Measurements from ENCODE around the gene ACOXL.

Gene ACOXL

DNA sequence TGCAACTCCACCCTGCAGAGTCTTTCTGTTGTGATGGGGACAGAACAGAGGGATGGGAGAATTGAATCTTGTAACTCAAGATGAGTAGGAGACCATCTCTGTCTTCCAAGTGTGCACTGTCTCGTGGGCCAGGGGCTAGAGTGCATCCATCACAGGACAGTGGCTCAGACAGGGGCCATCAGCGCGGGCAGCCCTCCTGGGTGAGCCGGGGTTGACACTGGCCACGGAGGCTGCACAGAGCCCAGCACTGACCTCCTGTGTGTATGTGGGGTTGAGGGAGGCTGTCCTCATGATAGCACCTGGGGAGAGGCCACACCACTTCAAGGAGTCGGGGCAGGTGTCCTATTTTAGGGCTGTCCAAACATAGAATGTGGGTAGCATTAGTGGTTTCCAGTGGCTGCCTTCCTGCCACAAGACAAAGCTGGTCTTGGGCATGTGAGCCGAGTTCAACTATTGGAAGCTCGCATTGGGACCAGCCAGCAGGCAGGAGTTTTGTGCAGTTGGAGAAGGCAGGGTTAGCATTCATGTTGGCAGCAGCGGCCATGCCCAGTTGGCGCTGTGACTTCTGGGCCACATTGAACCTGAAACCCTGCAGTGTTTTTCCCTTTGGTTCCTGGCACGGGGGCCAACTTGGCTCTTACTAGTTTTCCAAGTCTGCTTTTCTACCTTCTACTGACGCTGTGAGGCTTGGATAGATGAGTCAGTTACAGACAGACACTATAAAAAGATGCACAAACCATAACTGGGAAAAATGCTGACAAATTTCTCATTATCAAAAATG lies 45.3 kb downstream of the ACOXL start:
- no peak overlapping the region for H3K9ac ChIP-seq
- H3K36me3 ChIP-seq = no peaks in the 10 kb centered on the region
- TF ChIP-seq Cebpa-rat (IDR thresholded peaks at IDR 0.05) = no peak
- no peaks in the 10 kb centered on the region for H3K9me3 ChIP-seq (replicated peaks in 1 of 11)
- no peak overlapping the region for H3K27ac ChIP-seq
- H4K20me1 ChIP-seq = no peaks in the 10 kb centered on the region
- H3K4me3 ChIP-seq = no peak overlapping the region
- H3K4me2 ChIP-seq = peak overlapping the region in 1 of 11 experiments; percentile 19; a peak in 1 of 22 replicates
- H3K27me3 ChIP-seq = no peaks in the 10 kb centered on the region
- H3K4me1 ChIP-seq = no peaks in the 10 kb centered on the region

- Histone ChIP-seq H3K4me3 (no peak overlapping the region), H3K4me2 (no peak overlapping the region), H3K4me1 (no peaks in the 10 kb centered on the region)
Observed at GRCh38 chr2:110780461-110780860, 48.1 kb downstream of the ACOXL start.

DNA sequence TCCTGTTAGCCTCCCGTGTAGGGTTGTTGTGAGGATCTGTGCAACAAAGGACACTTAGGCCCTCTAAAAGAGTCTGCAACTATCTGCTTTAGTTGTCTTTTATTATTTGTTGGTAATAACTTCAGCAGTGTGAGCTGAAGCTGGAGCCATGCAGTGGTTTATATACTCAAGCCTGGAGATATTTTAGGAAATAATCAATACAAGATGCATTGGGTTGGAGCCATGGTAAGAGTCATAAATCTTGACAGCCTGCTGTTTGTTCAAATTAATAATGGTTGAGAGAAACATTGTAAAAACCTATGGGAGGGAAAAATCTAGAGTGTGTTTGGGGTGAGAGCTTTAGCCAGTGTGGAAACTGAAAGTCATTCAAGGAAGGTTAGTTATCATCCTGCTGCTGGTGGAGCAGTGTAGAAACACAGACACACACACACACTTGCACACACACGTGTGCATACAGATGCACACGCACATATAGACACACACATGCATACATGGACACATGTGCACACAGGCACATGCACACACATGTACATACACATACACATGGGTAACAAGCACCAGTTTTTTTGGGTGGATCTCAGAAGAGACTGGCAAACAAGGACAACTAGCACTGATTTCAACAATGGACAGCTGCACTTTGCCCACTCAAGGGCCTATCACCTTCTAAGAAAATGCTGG lies 51.0 kb downstream of the ACOXL start:
- peaks cover 0 to 9% (median 0%) of the 10 kb centered on the region in 11 experiments; a peak in 2 of 22 replicates for H3K9me3 ChIP-seq (replicated peaks in 1 of 11)
- H4K20me1 ChIP-seq = no peaks in the 10 kb centered on the region
- no peak for TF ChIP-seq Cebpa-rat (IDR thresholded peaks at IDR 0.05)
- no peak overlapping the region for H3K27ac ChIP-seq
- H3K4me3 ChIP-seq = no peak overlapping the region
- no peaks in the 10 kb centered on the region for H3K27me3 ChIP-seq
- H3K4me1 ChIP-seq = no peaks in the 10 kb centered on the region
- H3K36me3 ChIP-seq = no peaks in the 10 kb centered on the region
- no peak overlapping the region for H3K4me2 ChIP-seq
- no peak overlapping the region for H3K9ac ChIP-seq

More at GRCh38 chr2:110780461-110780860, 48.1 kb downstream of the ACOXL start:
- Histone ChIP-seq H3K27ac (no peak overlapping the region), H3K27me3 (no peaks in the 10 kb centered on the region), H3K9ac (no peak overlapping the region), H3K9me3 (replicated peaks in 1 of 11) (peaks cover 0 to 3% (median 0%) of the 10 kb centered on the region in 11 experiments; a peak in 2 of 22 replicates), H3K36me3 (no peaks in the 10 kb centered on the region), H4K20me1 (no peaks in the 10 kb centered on the region)
- TF ChIP-seq Cebpa-rat (IDR thresholded peaks at IDR 0.05) = no peak

DNA sequence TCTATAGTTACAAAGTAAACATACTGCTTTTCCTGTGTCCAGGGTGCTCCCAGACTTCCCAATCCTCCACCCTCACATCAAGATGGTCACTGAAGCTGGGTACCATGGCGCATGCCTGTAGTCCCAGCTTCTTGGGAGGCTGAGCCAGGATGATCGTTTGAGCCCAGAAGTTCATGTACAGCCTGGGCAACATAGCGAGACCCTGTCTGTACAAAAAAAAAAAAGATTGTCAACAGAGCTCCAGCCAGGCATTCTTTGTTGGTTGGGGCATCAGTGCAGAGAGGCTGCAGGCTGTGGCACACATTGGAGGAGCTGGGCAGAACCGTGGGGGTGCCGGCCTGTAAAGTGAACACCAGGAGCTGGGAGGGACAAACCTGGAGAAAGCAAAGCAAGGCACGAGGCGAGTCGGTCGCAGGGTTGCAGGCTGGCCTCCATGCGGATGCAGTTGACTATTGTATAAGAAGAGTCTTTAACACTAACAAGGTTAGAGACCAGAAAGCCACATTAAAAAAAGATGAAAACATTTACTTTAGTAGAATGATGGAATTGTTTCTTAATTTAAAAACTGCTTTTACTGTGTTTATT lies 51.8 kb downstream of the ACOXL start:
- no peak for TF ChIP-seq Cebpa-rat (IDR thresholded peaks at IDR 0.05)
- Histone ChIP-seq H3K9ac (no peak overlapping the region), H4K20me1 (no peaks in the 10 kb centered on the region), H3K4me3 (no peak overlapping the region), H3K4me2 (no peak overlapping the region), H3K36me3 (no peaks in the 10 kb centered on the region), H3K27me3 (no peaks in the 10 kb centered on the region), H3K4me1 (no peaks in the 10 kb centered on the region), H3K27ac (no peak overlapping the region), H3K9me3 (replicated peaks in 1 of 11) (peaks cover 0 to 9% (median 0%) of the 10 kb centered on the region in 11 experiments; a peak in 2 of 22 replicates)

- no peak overlapping the region for H3K9ac ChIP-seq
- H3K9me3 ChIP-seq (replicated peaks in 1 of 11) = peaks cover 0 to 9% (median 0%) of the 10 kb centered on the region in 11 experiments; a peak in 2 of 22 replicates
- no peaks in the 10 kb centered on the region for H3K36me3 ChIP-seq
- no peak overlapping the region for H3K27ac ChIP-seq
- H3K4me2 ChIP-seq = no peak overlapping the region
- no peaks in the 10 kb centered on the region for H4K20me1 ChIP-seq
- H3K27me3 ChIP-seq = no peaks in the 10 kb centered on the region
- no peak overlapping the region for H3K4me3 ChIP-seq
- no peak for TF ChIP-seq Cebpa-rat (IDR thresholded peaks at IDR 0.05)
- H3K4me1 ChIP-seq = no peaks in the 10 kb centered on the region
Observed at GRCh38 chr2:110785439-110785838, 53.1 kb downstream of the ACOXL start.

DNA sequence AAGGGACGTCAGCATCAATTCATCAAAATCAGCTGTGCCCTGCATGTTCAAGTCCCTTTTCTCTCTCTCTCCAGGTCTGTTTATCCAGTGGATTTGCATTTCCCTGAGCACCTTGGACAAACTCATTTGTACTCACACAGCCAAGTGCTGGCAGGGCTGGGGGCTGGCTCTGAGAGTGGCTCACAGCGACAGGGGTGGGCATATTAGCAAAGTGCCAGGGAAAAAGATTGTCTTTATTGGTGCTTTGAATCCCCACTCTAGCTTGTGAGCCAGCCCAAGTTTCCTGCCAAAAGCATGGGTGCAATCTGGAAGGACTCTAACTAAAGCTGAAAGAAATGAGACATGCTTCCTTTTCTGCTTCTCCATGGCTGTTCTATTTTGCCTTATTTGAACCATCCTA lies 56.6 kb downstream of the ACOXL start:
- H3K4me2 ChIP-seq = no peak overlapping the region
- H4K20me1 ChIP-seq = no peaks in the 10 kb centered on the region
- peaks cover 0 to 9% (median 0%) of the 10 kb centered on the region in 11 experiments; a peak in 2 of 22 replicates for H3K9me3 ChIP-seq (replicated peaks in 1 of 11)
- no peak overlapping the region for H3K9ac ChIP-seq
- H3K4me1 ChIP-seq = no peaks in the 10 kb centered on the region
- no peaks in the 10 kb centered on the region for H3K36me3 ChIP-seq
- TF ChIP-seq Cebpa-rat (IDR thresholded peaks at IDR 0.05) = no peak
- H3K27me3 ChIP-seq = no peaks in the 10 kb centered on the region
- no peak overlapping the region for H3K4me3 ChIP-seq
- H3K27ac ChIP-seq = no peak overlapping the region

DNA sequence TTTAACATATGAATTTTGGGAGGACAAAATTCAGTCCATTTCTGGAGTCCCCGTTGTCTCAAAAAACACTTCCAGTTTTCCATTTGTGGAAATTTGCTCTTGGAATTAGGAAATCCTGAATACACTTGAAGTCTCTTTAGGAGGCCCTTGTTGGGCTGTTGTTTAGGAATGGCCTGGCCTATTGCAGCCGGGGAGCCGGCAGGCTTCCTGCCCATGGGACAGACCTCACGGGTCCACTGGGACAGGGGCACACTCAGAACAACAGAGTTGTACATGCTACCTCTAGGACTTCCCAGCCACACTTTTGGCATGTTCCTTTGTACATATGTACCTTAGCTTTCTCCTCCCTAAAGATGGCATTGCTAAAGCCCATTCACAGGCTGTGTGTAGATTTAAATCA lies 57.3 kb downstream of the ACOXL start:
- Histone ChIP-seq H3K4me1 (no peaks in the 10 kb centered on the region), H3K9me3 (replicated peaks in 1 of 11) (peaks cover 0 to 9% (median 0%) of the 10 kb centered on the region in 11 experiments; a peak in 2 of 22 replicates), H3K36me3 (no peaks in the 10 kb centered on the region), H3K4me3 (no peak overlapping the region), H4K20me1 (no peaks in the 10 kb centered on the region), H3K27ac (no peak overlapping the region), H3K4me2 (no peak overlapping the region), H3K27me3 (no peaks in the 10 kb centered on the region), H3K9ac (no peak overlapping the region)
- no peak for TF ChIP-seq Cebpa-rat (IDR thresholded peaks at IDR 0.05)

GRCh38 chr2:110790907-110791306 lies 58.5 kb downstream of the ACOXL start:
- H4K20me1 ChIP-seq = no peaks in the 10 kb centered on the region
- H3K4me1 ChIP-seq = no peaks in the 10 kb centered on the region
- no peak overlapping the region for H3K27ac ChIP-seq
- H3K4me2 ChIP-seq = no peak overlapping the region
- no peak overlapping the region for H3K9ac ChIP-seq
- H3K9me3 ChIP-seq (replicated peaks in 1 of 11) = 0 out of 22 replicates have a peak, but pooled peaks cover 0 to 2% (median 0%) of the 10 kb centered on the region in 11 experiments
- no peaks in the 10 kb centered on the region for H3K27me3 ChIP-seq
- no peak overlapping the region for H3K4me3 ChIP-seq
- H3K36me3 ChIP-seq = no peaks in the 10 kb centered on the region
- TF ChIP-seq Cebpa-rat (IDR thresholded peaks at IDR 0.05) = no peak

DNA sequence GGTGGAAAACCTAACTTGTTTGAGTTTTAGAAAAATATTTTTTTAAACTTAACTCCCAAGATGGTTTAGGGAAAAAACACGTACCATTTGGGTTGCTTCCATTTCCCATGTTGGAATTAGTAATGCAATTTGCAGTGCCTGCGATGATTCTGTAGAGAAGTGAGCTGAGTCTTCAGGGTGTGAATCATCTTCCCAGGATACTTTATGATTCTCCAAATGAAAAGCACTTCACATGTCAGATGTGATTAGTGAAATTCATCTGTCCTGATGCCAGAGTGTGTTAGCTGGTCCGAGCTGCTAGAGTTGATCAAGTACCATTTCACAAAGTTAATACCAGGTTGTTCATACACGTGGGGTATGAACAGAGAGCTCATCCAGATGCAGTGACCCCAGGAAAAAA lies 59.1 kb downstream of the ACOXL start:
- Histone ChIP-seq H4K20me1 (no peaks in the 10 kb centered on the region), H3K9ac (no peak overlapping the region), H3K27me3 (no peaks in the 10 kb centered on the region), H3K4me1 (no peaks in the 10 kb centered on the region), H3K4me2 (no peak overlapping the region), H3K27ac (no peak overlapping the region), H3K36me3 (no peaks in the 10 kb centered on the region), H3K9me3 (replicated peaks in 1 of 11) (no peaks in the 10 kb centered on the region), H3K4me3 (no peak overlapping the region)
- no peak for TF ChIP-seq Cebpa-rat (IDR thresholded peaks at IDR 0.05)
